DMS153 (cell line): Measurements from ENCODE around the gene CFAP97.
"Not testable (repeated sequence)": the region's sequence is repeated elsewhere in the genome, so short reads cannot be mapped to it uniquely, and the experiment has no call there.

Source experiments
- DNase-seq: peaks from one replicate; lab custom pipeline; 2025; lab: John Stamatoyannopoulos, UW

Gene CFAP97

GRCh38 chr4:185139736-185140135, 64.1 kb downstream of the CFAP97 start:
- no peak for DNase-seq

- DNase-seq = no peak
Observed at GRCh38 chr4:185138161-185138560, 65.6 kb downstream of the CFAP97 start.

- DNase-seq = no peak
Observed at GRCh38 chr4:185137233-185137925, 66.4 kb downstream of the CFAP97 start.

GRCh38 chr4:185134307-185134869, 69.4 kb downstream of the CFAP97 start:
- DNase-seq = no peak

- DNase-seq = no peak
Observed at GRCh38 chr4:185128272-185129119, 75.3 kb downstream of the CFAP97 start.

- DNase-seq = no peak
Observed at GRCh38 chr4:185127021-185127925, 76.5 kb downstream of the CFAP97 start.

- no peak for DNase-seq
Observed at GRCh38 chr4:185124006-185124405, 79.8 kb downstream of the CFAP97 start.

- DNase-seq = no peak
Observed at GRCh38 chr4:185122681-185123345, 81.0 kb downstream of the CFAP97 start.

GRCh38 chr4:185120631-185120946, 83.2 kb downstream of the CFAP97 start:
- DNase-seq = no peak

- DNase-seq = no peak
Observed at GRCh38 chr4:185119927-185120630, 83.7 kb downstream of the CFAP97 start.

- DNase-seq = not testable (repeated sequence)
Observed at GRCh38 chr4:185119467-185119866, 84.3 kb downstream of the CFAP97 start.

- DNase-seq = no peak
Observed at GRCh38 chr4:185118876-185119275, 84.9 kb downstream of the CFAP97 start.

GRCh38 chr4:185117300-185117934, 86.4 kb downstream of the CFAP97 start:
- DNase-seq = no peak

- DNase-seq = no peak
Observed at GRCh38 chr4:185115827-185116232, 88.0 kb downstream of the CFAP97 start.

GRCh38 chr4:185113340-185113739, 90.5 kb downstream of the CFAP97 start:
- DNase-seq = no peak

- no peak for DNase-seq
Observed at GRCh38 chr4:185112104-185112503, 91.7 kb downstream of the CFAP97 start.

GRCh38 chr4:185110375-185110823, 93.4 kb downstream of the CFAP97 start:
- no peak for DNase-seq

GRCh38 chr4:185109736-185110135, 94.1 kb downstream of the CFAP97 start:
- no peak for DNase-seq
